Fibroblast of lung (primary cell): Measurements from ENCODE around the gene SPANXN5. TPM values are rescaled to one million over a fixed set of nuclear protein-coding genes. Genes with fewer than 3 reads are reported as not detected.
"Not testable (repeated sequence)": the region's sequence is repeated elsewhere in the genome, so short reads cannot be mapped to it uniquely, and the experiment has no call there.

Experiments
- DNase-seq, 2 donors: peaks; one replicate each; pipeline versions ENCODE4 v3.0.0 to v3.0.0-alpha.2; 2010; ENCODE audit warnings: low read depth in 2 of 2
- H2AFZ ChIP-seq: 2 replicates; pipeline ENCODE4 v1.5.1; 2012; ENCODE audit warnings: low read length, control low read depth, inconsistent platforms
- H3K27ac ChIP-seq: 2 replicates; pipeline ENCODE4 v1.5.1; 2011; ENCODE audit warnings: low read length, control low read depth; ENCODE audit not compliant: insufficient read depth
- H3K27me3 ChIP-seq: 2 replicates; pipeline ENCODE4 v1.5.1; 2011; ENCODE audit warnings: mild to moderate bottlenecking, low read length; ENCODE audit not compliant: control insufficient read depth, insufficient read depth
- H3K36me3 ChIP-seq: 2 replicates; pipeline ENCODE4 v1.5.1; 2011; ENCODE audit warnings: low read length; ENCODE audit not compliant: control insufficient read depth, insufficient read depth
- H3K4me1 ChIP-seq: 2 replicates; pipeline ENCODE4 v1.5.1; 2011; ENCODE audit warnings: low read length; ENCODE audit not compliant: control insufficient read depth, insufficient read depth; ENCODE audit errors: extremely low read depth
- H3K4me2 ChIP-seq: 2 replicates; pipeline ENCODE4 v1.5.1; 2011; ENCODE audit warnings: low read length, control low read depth; ENCODE audit not compliant: insufficient read depth; ENCODE audit errors: extremely low read depth
- H3K4me3 ChIP-seq, 4 experiments: fragments of 200-600 bp in 1 of 4; sonication (generic) in 1 of 4; replicated peaks in 1 of 4; 2 replicates each; pipeline ENCODE4 v1.5.1; 2011 to 2016; ENCODE audit warnings: low read length in 4 of 4, low read depth in 3 of 4, mild to moderate bottlenecking in 3 of 4, control low read depth in 2 of 4, inconsistent platforms in 1 of 4, mixed read lengths in 1 of 4; ENCODE audit not compliant: insufficient read depth in 1 of 4; ENCODE audit errors: control extremely low read depth in 1 of 4
- H3K79me2 ChIP-seq: 2 replicates; pipeline ENCODE4 v1.5.1; 2012; ENCODE audit warnings: mild to moderate bottlenecking, low read length, inconsistent platforms; ENCODE audit not compliant: control insufficient read depth, insufficient read depth
- H3K9ac ChIP-seq: 2 replicates; pipeline ENCODE4 v1.5.1; 2011; ENCODE audit warnings: mild to moderate bottlenecking, low read length, control low read depth; ENCODE audit not compliant: insufficient read depth
- H3K9me3 ChIP-seq: 2 replicates; pipeline ENCODE4 v1.5.1; 2012; ENCODE audit warnings: low read depth, low read length; ENCODE audit not compliant: control insufficient read depth, insufficient read depth
- H4K20me1 ChIP-seq: 2 replicates; pipeline ENCODE4 v1.5.1; 2011; ENCODE audit warnings: low read length; ENCODE audit not compliant: control insufficient read depth, insufficient read depth; ENCODE audit errors: extremely low read depth
- EZH2 ChIP-seq: IDR thresholded peaks from 2 replicates; pipeline ENCODE4 v1.5.1; 2012; ENCODE audit warnings: low read length, control low read depth, mild to moderate bottlenecking; ENCODE audit errors: missing control alignments
- polyA plus RNA-seq, 2 donors: library from polyadenylated mRNA; depleted of rRNA in 1 of 2; stranded (reverse) in 1 of 2; unstranded in 1 of 2; fragments of >200 nt; gene quantifications; 2 replicates each; pipeline ENCODE4 v1.2.1, GENCODE V29; 2011 to 2012; ENCODE audit warnings: missing spikeins in 1 of 2
- total RNA-seq: library from RNA; depleted of rRNA; stranded (reverse); fragments of >200 nt; gene quantifications from 2 replicates; pipeline ENCODE4 v1.2.1, GENCODE V29; 2014
- TF ChIP-seq, protein P1 (sequence below), 2 donors: IDR thresholded peaks in 1 of 2; conservative IDR thresholded peaks in 1 of 2; 1 replicate in 1 of 2; 2 replicates in 1 of 2; pipeline ENCODE4 v1.5.1; 2011 to 2012; ENCODE audit warnings: low read length in 2 of 2, control low read depth in 1 of 2, inconsistent platforms in 1 of 2, low read depth in 1 of 2, mild to moderate bottlenecking in 1 of 2

Gene SPANXN5
- total and polyA plus RNA-seq, 2 donors (not counting 1 experiment from before 2014, with no cell fraction given): not detected

DNA sequence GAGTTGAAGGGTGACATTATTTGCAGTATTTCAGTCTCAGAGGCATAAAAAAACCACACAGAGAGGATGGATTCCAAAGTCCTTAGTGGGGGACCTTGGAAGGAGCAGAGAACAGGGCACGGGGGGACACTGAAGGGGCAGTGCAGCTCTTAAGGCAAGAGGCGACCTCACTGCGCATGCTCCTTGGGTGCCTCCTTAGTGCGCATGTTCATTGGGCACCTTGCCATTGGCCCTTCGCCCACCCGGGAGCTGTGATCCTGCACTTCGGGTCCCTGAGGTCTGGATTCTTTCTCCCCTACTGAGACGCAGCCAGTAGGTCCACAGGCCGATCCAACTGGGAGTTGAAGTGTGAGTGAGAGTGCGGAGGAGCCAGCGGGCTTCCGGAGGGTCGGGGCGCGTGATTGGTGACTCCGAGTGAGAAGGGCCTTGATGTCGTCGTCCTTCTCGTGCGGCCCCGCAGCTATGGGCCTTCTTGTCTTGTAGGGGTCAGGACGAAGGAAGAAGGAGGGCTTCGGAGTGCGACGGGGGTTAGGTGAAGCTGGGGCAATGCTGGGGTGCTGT, 13.9 kb upstream of the SPANXN5 start, which contains the start of gene XAGE5:
Gene XAGE5 (plus strand): TSS at position 223 of the 561 bp plus-strand sequence. CDS start 1,280 bp downstream, outside the sequence.
- DNase-seq: no peak
- H3K27ac ChIP-seq: no peak within 1 kb of the TSS
- no peak within 1 kb of the TSS for H3K4me3 ChIP-seq

DNA sequence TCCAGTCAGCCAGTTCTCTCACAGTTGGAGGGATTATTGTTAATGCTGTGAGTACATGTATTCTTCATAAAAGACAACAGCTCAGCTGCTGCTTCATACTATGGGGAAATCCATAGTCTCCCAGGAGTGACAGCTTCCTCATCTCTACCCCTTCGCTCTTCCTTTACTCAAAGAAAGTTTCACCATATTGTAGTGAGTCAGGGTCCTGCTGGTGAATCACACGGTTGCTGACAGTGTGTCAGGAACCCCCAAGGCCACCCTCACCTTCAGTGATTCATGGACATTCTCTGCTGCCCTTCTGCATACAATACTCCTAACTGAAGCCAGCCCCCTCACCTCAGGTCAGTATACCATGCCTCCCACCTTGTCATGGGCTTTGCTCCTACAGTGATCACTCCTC, 7.6 kb upstream of the SPANXN5 start:
- not testable (repeated sequence) for H3K36me3 ChIP-seq, H3K79me2 ChIP-seq, H3K4me2 ChIP-seq, H3K4me1 ChIP-seq, H2AFZ ChIP-seq, H3K9ac ChIP-seq, H3K9me3 ChIP-seq, DNase-seq, H3K27ac ChIP-seq, H3K27me3 ChIP-seq, H4K20me1 ChIP-seq, H3K4me3 ChIP-seq

More for the DNA sequence above, 13.9 kb upstream of the SPANXN5 start, which contains the start of gene XAGE5:
- H4K20me1 ChIP-seq: no peaks in the 10 kb centered on the region
- TF ChIP-seq EZH2: no peak
- TF ChIP-seq, protein P1, sequence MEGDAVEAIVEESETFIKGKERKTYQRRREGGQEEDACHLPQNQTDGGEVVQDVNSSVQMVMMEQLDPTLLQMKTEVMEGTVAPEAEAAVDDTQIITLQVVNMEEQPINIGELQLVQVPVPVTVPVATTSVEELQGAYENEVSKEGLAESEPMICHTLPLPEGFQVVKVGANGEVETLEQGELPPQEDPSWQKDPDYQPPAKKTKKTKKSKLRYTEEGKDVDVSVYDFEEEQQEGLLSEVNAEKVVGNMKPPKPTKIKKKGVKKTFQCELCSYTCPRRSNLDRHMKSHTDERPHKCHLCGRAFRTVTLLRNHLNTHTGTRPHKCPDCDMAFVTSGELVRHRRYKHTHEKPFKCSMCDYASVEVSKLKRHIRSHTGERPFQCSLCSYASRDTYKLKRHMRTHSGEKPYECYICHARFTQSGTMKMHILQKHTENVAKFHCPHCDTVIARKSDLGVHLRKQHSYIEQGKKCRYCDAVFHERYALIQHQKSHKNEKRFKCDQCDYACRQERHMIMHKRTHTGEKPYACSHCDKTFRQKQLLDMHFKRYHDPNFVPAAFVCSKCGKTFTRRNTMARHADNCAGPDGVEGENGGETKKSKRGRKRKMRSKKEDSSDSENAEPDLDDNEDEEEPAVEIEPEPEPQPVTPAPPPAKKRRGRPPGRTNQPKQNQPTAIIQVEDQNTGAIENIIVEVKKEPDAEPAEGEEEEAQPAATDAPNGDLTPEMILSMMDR (conservative IDR thresholded peaks at IDR 0.05 in 1 of 2, IDR thresholded peaks at IDR 0.05 in 1 of 2; ENCODE audit: low read depth in 1 of 2, low read length in 2 of 2): no peak
- H3K9me3 ChIP-seq: no peaks in the 10 kb centered on the region
- no peaks in the 10 kb centered on the region for H3K36me3 ChIP-seq
- H3K4me1 ChIP-seq: no peaks in the 10 kb centered on the region
- H3K79me2 ChIP-seq: no peaks in the 10 kb centered on the region
- no peak within 1 kb of the TSS for H2AFZ ChIP-seq
- H3K9ac ChIP-seq: no peak within 1 kb of the TSS
- no peaks in the 10 kb centered on the region for H3K27me3 ChIP-seq
- H3K4me2 ChIP-seq: no peak within 1 kb of the TSS

DNA sequence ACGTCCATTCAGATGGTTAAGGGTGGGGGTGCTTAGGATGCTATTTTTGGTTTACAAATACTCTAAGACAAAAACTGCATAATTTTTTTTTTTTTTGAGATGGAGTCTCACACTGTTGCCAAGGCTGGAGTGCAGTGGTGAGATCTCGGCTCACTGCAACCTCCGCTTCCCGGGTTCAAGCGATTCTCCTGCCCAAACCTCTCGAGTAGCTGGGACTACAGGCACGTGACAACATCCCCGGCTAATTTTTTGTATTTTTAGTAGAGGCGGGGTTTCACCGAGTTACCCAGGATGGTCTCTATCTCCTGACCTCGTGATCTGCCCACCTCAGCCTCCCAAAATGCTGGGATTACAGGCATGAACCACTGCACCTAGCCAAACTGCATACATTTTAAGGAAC, 23.7 kb downstream of the SPANXN5 start:
- not testable (repeated sequence) for H3K9ac ChIP-seq, H3K36me3 ChIP-seq, H3K9me3 ChIP-seq, H2AFZ ChIP-seq, H3K27ac ChIP-seq, H4K20me1 ChIP-seq, H3K79me2 ChIP-seq, H3K27me3 ChIP-seq, DNase-seq, H3K4me3 ChIP-seq, H3K4me2 ChIP-seq, H3K4me1 ChIP-seq

DNA sequence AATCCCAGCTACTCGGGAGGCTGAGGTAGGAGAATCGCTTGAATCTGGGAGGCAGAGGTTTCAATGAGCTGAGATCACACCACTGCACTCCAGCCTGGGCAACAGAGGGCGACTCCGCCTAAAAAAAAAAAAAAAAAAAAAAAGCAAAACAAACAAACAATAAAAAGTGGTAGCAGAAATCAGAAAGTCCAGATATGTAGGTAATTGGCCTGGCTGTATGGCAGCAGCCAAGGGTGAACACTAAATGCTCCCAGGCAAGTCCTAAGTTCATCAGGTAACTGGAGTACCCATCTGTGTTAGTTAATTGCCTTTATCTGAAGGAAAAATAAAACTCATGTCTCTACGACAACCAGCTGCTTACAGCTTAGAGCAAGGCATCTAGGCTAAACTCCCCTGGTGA, 31.2 kb downstream of the SPANXN5 start:
- DNase-seq, H3K9me3 ChIP-seq, H4K20me1 ChIP-seq, H3K27me3 ChIP-seq, H3K4me1 ChIP-seq, H3K4me3 ChIP-seq, H3K9ac ChIP-seq, H3K36me3 ChIP-seq, H3K4me2 ChIP-seq, H2AFZ ChIP-seq, H3K27ac ChIP-seq, H3K79me2 ChIP-seq: not testable (repeated sequence)

DNA sequence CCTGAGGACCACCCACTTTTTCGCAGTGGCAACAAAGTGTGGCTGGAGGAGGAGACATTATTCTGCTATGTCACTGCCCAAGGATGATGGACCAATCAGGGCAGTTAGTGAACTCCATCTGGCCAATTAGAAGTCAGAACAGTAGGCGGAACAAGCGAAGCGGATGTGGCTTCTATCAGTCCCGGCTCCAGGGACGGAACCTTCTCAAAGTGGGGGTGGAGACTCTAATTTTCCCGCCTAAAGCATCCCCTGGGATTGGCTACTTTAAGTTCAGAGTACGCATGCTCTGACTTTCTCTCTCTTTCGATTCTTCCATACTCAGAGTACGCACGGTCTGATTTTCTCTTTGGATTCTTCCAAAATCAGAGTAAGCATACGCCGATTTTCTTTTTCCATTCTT, 46.3 kb downstream of the SPANXN5 start, which contains the start of gene SSX2B:
Gene SSX2B (plus strand): TSS at position 301 of the 400 bp plus-strand sequence. CDS start 1,429 bp downstream, outside the sequence.
- H3K9me3 ChIP-seq, H4K20me1 ChIP-seq: not testable (repeated sequence)

More for the DNA sequence above, 46.3 kb downstream of the SPANXN5 start, which contains the start of gene SSX2B:
- H3K27me3 ChIP-seq, DNase-seq, H3K4me2 ChIP-seq, H3K9ac ChIP-seq, H3K4me1 ChIP-seq, H3K4me3 ChIP-seq, H3K36me3 ChIP-seq, H3K79me2 ChIP-seq, H2AFZ ChIP-seq, H3K27ac ChIP-seq: not testable (repeated sequence)
